Activated CD4-positive, alpha-beta T cell treated with anti-CD3 and anti-CD28 coated beads for 48 hours (primary cell): ENCODE measurements around the gene ZNF618.

ENCODE experiments used
- DNase-seq: peaks from one replicate; pipeline ENCODE4 v3.0.0-alpha.2; 2020

Gene ZNF618

GRCh38 chr9:113913426-113914195, 37.5 kb downstream of the ZNF618 start:
- no peak for DNase-seq

- DNase-seq, result no peak
These were observed 38.4 kb downstream of the ZNF618 start for GRCh38 chr9:113914517-113914916.

GRCh38 chr9:113915817-113916434, 39.8 kb downstream of the ZNF618 start:
- DNase-seq, result no peak

GRCh38 chr9:113916931-113917330, 40.8 kb downstream of the ZNF618 start:
- no peak for DNase-seq

- DNase-seq, result no peak
These were observed 42.7 kb downstream of the ZNF618 start for GRCh38 chr9:113918697-113919350.

- DNase-seq, result no peak
These were observed 43.3 kb downstream of the ZNF618 start for GRCh38 chr9:113919382-113919781.

GRCh38 chr9:113919871-113920270, 43.8 kb downstream of the ZNF618 start:
- no peak for DNase-seq

- no peak for DNase-seq
These were observed 44.8 kb downstream of the ZNF618 start for GRCh38 chr9:113920872-113921271.

- DNase-seq, result no peak
These were observed 45.4 kb downstream of the ZNF618 start for GRCh38 chr9:113921396-113921925.

GRCh38 chr9:113922160-113922559, 46.1 kb downstream of the ZNF618 start:
- DNase-seq, result no peak

GRCh38 chr9:113926211-113926610, 50.1 kb downstream of the ZNF618 start:
- DNase-seq, result no peak

GRCh38 chr9:113927277-113927676, 51.2 kb downstream of the ZNF618 start:
- DNase-seq, result no peak

GRCh38 chr9:113928269-113928668, 52.2 kb downstream of the ZNF618 start:
- no peak for DNase-seq

GRCh38 chr9:113929634-113930389, 53.7 kb downstream of the ZNF618 start:
- no peak for DNase-seq

- DNase-seq, result no peak
These were observed 54.3 kb downstream of the ZNF618 start for GRCh38 chr9:113930390-113930783.

- no peak for DNase-seq
These were observed 55.0 kb downstream of the ZNF618 start for GRCh38 chr9:113931140-113931539.

GRCh38 chr9:113931777-113932176, 55.7 kb downstream of the ZNF618 start:
- no peak for DNase-seq

- DNase-seq, result no peak
These were observed 56.9 kb downstream of the ZNF618 start for GRCh38 chr9:113932906-113933584.

- no peak for DNase-seq
These were observed 57.6 kb downstream of the ZNF618 start for GRCh38 chr9:113933671-113934070.

- DNase-seq, result no peak
These were observed 58.2 kb downstream of the ZNF618 start for GRCh38 chr9:113934167-113934828.

- DNase-seq, result no peak
These were observed 58.9 kb downstream of the ZNF618 start for GRCh38 chr9:113934829-113935676.
